GM21423 (cell line): ENCODE measurements around the gene NEIL1.
"Not testable (repeated sequence)": the region's sequence is repeated elsewhere in the genome, so short reads cannot be mapped to it uniquely, and the experiment has no call there.

Source experiments
- ATAC-seq: cut with Tn5 transposase; IDR thresholded peaks from one replicate; pipeline ENCODE4 v1.9.1; 2021; ENCODE audit warnings: mild to moderate bottlenecking, moderate library complexity; ENCODE audit not compliant: unreplicated experiment

The NEIL1 gene

DNA sequence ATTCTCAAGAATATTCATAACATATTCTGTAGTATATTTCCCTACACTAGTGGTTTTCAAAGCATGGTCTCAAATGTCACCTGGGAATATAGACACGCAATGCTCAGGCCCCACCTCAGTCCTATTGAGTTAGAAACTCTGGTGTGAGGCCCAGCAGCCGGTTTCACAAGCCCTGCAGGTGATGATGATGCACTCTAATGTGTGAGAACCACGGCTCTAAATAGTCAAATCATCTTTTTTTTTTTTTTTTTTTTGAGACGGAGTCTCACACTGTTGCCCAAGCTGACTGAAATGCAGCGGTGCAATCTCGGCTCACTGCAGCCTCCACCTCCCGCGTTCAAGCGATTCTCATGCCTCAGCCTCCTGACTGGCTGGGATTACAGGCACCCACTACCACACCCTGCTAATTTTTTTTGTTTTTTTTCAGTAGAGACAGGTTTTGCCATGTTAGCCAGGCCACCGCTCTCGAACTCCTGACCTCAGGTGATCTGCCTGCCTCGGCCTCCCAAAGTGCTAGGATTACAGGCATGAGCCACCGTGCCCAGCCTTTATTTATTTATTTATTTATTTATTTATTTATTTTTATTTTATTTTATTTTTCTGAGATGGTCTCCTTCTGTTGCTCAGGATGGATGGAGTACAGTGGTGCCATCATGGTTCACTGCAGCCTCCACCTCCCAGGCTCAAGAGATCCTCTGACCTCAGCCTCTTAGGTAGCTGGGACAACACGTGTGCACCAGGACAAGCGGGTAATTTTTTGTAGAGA, 13.0 kb upstream of the NEIL1 start:
- ATAC-seq = not testable (repeated sequence)

DNA sequence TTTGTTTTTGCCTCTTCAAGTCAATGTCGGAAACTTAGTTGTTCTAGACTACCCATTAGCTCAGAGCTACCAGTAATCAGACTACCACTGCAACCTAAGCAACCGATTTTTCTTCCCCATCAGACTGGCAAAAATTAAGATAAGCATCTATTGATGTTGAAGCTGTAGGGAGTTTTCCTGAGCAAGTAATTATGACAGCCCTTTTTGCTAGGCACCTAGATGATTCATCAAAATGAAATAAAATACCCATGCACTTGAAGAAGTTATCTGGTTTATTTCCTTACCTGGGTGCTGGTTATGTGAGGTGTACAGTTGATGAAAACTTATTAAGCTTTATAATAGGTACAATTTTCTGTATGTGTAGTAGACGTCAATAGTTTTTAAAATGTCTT, 11.5 kb upstream of the NEIL1 start:
- ATAC-seq = no peak

GRCh38 chr15:75335705-75336355, 11.0 kb upstream of the NEIL1 start, which contains the start of gene COMMD4:
Gene COMMD4, plus strand, starts transcription at chr15:75336063. Its CDS starts 27 bp downstream, at chr15:75336090.
- ATAC-seq = no peak

- ATAC-seq = no peak
Observed at GRCh38 chr15:75338661-75339240, 8.1 kb upstream of the NEIL1 start.

GRCh38 chr15:75339531-75340240, 7.2 kb upstream of the NEIL1 start:
- ATAC-seq = no peak

DNA sequence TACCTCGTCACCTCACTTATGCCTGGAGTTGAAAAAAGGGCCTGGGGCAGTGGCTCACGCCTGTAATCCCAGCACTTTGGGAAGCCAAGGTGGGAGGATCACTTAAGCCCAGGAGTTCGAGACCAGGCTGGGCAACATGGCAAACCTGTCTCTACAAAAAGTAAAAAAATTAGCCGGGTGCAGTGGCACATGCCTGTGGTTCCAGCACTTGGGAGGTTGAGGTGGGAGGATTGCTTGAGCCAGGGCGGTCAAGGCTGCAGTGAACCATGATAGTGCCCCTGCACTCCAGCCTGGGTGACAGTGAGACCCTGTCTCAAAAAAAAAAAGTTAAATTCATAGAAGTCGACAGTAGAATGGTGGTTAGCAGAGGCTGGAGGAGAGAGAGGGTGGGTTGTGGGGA, 4.6 kb upstream of the NEIL1 start:
- ATAC-seq = no peak

GRCh38 chr15:75343953-75344352, 2.9 kb upstream of the NEIL1 start:
- ATAC-seq = not testable (repeated sequence)

GRCh38 chr15:75347222-75348033, 589 bp downstream of the NEIL1 start:
- peak; percentile 54 for ATAC-seq

GRCh38 chr15:75348034-75348561, 1.3 kb downstream of the NEIL1 start:
- no peak for ATAC-seq

DNA sequence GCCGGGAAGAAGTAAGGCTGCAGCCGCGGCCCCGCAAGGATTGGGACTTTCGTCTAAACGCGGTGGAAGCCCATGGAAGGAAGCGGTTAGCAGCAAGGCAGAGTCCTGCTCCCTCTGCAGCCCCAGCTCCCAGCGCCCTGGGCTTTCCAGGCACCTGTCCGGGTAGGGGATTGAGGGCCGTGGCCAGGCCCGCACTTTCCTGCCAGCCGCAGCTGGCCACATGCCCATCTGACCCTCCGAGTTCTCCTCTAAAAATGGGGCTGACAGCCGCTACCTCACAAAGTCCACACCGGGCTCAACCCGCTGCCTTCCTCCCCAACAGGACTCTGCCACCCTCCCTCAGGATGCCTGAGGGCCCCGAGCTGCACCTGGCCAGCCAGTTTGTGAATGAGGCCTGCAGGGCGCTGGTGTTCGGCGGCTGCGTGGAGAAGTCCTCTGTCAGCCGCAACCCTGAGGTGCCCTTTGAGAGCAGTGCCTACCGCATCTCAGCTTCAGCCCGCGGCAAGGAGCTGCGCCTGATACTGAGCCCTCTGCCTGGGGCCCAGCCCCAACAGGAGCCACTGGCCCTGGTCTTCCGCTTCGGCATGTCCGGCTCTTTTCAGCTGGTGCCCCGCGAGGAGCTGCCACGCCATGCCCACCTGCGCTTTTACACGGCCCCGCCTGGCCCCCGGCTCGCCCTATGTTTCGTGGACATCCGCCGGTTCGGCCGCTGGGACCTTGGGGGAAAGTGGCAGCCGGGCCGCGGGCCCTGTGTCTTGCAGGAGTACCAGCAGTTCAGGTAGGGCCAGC, 1.9 kb downstream of the NEIL1 start:
- ATAC-seq = no peak

GRCh38 chr15:75349351-75349669, 2.5 kb downstream of the NEIL1 start:
- not testable (repeated sequence) for ATAC-seq

- ATAC-seq = peak; percentile 58
Observed at GRCh38 chr15:75349851-75350588, 3.2 kb downstream of the NEIL1 start.

- ATAC-seq = no peak
Observed at GRCh38 chr15:75350601-75351361, 3.9 kb downstream of the NEIL1 start.

DNA sequence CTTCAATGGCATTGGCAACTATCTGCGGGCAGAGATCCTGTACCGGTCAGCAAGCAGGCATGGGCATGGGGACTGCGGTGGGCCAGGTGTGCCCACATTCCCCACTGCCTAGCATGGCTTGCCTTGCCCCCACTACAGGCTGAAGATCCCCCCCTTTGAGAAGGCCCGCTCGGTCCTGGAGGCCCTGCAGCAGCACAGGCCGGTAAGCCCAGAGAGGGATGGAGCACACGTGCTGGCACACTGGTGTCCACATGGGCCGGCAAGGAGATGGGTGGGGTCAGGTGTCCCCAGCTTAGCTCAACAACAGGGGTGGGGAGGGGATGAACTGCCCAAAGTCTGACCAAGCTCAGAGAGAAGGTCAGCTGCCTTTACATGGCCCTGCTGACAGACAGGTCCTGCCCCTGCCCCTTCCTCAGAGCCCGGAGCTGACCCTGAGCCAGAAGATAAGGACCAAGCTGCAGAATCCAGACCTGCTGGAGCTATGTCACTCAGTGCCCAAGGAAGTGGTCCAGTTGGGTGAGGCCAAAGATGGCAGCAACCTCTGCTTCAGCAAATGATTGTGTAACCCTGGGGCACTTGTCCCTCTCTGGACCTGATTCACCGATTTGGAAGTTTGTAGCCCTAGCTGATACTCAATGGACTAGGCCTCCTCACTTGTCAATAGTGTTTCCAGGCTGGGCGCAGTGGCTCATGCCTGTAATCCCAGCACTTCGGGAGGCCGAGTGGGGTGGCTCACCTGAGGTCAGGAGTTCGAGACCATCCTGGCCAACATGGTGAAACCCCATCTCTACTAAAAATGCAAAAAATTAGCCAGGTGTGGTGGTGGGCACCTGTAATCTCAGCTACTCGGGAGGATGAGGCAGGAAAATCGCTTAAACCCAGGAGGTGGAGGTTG, 5.6 kb downstream of the NEIL1 start:
- ATAC-seq = no peak

DNA sequence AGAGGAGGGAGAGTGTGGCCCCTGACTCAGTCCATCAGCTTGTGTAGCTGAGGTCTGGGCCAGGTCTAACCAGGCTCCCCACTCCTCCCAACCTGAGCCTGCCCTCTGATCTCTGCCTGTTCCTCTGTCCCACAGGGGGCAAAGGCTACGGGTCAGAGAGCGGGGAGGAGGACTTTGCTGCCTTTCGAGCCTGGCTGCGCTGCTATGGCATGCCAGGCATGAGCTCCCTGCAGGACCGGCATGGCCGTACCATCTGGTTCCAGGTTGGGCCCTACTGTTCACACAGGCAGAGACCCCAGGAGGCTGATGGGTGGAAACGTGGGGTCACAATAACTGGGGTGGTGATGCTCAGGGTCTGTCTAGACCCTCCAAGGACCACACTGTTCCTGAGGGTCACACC, 6.8 kb downstream of the NEIL1 start:
- no peak for ATAC-seq

DNA sequence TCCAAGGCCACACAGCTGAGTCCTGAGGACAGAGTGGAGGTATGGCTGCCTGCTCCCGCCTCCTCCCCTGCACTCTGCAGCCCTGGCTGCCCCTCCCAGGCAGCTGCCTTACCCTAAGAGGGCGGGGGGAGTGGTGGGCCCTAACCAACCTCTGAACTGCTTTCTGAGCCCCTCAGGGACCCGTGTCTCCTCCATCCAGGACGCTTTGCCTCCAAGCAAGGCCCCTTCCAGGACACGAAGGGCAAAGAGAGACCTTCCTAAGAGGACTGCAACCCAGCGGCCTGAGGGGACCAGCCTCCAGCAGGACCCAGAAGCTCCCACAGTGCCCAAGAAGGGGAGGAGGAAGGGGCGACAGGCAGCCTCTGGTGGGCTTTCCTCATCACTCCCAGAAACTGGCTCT, 7.6 kb downstream of the NEIL1 start:
- ATAC-seq = no peak

DNA sequence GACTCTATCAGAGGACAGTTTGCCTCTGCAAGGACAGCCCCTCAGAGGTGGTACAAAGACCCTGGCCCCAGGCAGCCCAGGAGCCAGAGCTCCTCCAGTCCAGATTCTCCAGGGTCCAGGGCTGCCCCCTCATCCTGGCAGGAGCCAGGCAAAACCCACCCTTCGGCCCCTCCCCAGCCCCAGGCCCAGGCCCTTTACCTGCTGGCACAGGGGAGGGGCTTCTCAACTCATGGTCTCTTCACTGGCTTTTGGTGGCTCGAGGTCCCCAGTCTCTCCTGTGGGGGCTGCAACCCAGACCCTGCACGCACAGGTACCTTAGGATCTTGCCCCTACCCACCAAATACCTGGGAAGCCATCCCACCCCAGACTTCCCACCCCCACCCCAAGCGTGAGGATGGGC, 8.5 kb downstream of the NEIL1 start:
- no peak for ATAC-seq
